NCI-H1417 (cell line): Measurements from ENCODE around the gene MAGI2.

Experiments used
- DNase-seq, 3 experiments: peaks; one replicate each; lab custom pipeline; 2025; lab: John Stamatoyannopoulos, UW

MAGI2 gene

DNA sequence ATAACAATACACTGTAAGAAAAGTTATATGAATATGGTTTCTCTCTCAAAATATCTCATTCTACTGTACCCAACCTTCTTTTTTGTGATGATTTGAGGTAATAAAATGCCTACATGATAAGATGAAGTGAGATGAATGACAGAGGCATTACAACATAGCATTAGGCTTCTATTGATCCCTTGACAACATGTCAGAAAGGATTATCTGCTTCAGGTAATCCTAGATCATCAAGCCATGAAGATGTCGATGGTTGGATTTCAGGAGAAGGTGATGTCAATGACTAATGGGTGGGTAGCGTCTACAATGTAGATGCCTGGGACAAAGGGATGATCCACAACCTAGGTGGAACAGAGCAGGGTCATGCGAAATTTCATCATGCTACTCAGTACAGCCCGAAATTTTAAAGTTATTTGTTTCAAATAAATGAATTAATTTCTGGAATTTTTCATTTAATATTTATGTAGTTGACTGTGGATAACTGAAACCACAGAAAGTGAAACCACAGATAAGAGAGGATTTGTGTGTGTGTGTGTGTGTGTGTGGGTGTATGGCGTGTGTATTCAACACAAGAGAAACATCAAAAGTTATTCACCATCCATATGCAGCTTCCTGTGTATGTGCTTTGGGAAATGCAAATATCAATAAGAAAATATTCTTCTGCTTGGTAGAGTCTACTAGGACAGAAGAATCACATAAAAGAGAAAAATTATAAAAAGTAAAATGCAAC is 77.0 kb downstream of the MAGI2 start:
- DNase-seq, result no peak

DNA sequence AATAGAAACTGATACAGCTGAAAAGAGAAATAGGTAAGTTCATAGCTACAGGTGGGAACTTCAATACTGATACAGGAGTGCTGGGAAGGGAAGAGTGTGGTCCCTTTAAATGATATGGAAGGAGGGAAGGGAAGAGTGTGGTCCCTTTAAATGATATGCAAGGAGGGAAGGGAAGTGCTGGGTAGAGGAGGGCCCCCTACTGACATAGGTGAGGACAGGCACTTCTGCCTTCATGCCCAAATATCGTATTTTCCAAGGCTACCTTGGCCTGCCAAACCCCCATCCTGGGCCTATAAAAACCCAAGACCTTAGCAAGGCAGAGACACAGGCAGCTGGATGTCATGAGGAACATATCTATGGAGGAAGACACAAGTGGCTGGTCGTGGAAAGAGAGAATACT is 92.3 kb downstream of the MAGI2 start:
- no peak for DNase-seq

DNA sequence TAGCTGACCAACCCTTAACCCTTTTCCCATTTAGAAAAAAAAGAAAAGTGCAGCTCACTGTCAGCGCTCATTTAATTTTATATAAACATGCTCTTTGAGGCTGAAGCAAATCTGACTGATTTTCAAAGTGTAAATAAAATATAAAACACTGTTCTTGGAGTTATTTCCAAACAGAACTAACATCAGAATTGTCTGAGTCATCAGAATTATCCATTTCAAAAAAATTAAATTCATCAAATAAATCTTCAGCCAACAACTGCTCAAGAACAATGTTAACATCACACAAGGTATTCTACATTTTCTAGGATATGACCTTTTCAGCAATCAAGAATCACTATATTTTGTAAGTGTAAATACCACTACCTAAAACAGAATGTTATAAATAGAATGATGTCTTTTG is 93.6 kb downstream of the MAGI2 start:
- no peak for DNase-seq

DNA sequence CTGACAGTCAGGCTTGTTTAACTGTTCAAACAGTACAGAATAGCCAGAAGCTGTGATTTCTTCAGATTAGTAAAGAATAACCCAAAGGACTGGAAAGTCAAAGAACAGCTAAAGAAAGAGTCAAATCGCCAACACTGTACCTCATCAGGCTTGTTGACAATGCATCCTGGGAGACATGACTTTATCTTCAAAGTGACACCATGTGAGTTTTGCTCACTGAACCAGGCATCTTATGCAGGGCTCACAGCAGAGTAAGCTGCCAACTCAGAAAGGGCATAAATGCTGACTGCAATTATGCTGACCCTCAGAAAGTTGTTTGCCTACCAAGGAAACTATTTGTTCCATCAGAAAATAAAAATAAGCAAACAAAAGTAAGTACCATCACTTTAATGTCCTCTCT is 96.4 kb downstream of the MAGI2 start:
- DNase-seq, result no peak

DNA sequence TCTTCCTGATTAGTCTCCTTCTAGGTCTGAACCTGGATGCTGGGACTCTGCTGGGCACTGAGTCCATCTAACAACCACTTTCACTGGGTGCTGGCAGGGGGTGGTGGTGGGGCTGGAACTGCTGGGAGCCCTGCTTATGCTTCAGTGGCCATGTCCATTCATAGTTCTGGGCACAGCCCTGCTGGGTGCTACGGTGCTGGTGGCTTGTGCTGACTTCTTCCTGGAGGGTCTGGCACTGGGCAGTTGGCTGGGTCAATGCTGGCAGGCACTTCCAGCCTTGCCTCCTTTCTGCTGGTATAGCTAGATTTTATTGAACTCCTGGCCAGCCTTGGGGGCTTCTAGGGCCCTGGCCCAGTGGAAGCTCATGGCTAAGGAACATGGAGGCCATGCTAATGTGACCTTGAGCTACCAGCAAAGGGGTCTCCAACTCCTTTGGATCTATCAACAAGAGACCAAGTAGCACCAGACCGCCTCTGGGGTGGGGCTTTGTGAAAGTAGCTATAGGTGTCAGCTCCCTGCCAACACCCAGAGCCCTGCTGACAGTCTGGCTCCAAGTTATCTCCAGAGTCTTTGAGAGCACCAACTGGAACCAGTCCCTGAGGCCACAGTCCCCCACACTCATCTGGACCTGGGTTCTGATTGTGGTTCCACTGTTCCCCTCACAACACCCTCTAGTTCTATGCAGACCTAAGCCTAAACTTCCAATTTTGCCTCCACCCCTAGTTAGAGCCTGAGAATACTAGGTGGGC is 99.6 kb downstream of the MAGI2 start:
- DNase-seq, result no peak

DNA sequence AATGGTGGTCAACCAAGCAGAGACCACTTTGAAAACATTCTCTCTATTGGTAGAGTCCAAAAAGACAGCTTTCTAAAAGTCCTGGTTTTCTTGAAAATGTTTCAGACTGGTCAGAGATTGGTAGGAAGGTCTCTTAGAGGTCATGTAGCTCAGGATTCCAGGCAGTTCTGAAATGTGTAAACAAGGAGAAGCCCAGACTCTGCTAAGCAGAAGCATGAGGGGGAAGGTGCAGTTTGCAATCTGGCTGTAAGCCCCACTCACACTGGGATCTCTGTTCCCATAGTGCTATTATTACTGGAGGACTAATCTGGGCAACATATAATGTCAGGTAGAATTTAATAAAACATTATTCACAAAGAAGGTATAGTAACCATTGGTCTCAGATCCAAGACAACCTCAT is 101.1 kb downstream of the MAGI2 start:
- no peak for DNase-seq

DNA sequence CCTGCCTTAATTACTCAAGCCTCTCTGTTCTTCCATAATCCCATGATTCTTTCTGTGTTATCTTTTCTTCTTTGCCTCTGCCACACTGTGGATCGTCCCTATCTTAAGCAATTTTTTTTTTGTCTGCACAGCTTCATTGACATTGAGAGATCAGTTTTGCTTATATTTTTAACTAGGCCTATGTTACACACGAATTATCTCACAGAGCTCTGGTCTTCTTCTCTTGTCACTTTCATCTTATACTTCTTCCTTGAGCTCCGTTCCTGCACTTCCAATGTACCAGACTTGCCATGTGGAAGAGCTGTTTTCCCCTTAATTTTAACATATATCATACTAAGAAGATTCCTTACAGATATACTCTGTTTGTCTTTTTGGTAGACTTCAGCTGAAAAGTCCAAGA is 106.1 kb downstream of the MAGI2 start:
- DNase-seq, result no peak

DNA sequence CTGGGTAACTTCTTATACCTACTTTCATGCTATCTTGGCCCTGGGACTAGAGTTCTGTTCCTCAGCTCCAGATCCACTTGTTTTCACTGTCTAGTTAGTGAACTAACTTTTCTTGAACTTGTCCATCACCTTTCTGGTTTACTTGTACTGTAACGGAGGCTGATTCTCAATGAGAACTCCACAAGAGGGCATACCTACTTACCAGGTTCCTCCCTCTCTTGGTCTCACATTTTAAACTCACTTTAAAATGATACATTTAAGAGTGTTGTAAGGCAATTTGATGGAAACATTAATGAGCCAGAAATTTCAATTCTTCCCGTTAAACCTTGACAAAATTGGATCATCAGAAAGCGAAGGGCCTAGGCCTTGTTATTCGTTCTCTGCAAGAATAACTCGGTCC is 111.6 kb downstream of the MAGI2 start:
- no peak for DNase-seq

DNA sequence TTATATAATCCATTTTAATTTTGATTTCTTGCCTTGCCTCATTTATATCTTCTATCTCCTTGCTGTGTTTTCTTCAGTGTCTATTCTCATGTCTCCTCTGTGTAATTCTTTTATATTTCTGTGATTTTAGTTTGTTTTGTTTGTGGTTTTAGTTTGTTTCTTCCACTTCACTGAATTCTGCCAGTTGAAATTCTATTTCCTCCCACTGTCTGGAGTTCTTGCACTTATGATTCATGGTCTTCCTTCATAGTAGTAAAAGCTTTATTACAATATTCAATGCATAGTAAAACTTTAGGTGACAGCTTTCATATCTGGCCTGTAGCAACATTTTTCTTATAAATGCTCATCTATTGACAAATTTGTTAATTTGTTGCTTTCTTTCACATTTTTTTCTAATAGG is 113.3 kb downstream of the MAGI2 start:
- no peak for DNase-seq

DNA sequence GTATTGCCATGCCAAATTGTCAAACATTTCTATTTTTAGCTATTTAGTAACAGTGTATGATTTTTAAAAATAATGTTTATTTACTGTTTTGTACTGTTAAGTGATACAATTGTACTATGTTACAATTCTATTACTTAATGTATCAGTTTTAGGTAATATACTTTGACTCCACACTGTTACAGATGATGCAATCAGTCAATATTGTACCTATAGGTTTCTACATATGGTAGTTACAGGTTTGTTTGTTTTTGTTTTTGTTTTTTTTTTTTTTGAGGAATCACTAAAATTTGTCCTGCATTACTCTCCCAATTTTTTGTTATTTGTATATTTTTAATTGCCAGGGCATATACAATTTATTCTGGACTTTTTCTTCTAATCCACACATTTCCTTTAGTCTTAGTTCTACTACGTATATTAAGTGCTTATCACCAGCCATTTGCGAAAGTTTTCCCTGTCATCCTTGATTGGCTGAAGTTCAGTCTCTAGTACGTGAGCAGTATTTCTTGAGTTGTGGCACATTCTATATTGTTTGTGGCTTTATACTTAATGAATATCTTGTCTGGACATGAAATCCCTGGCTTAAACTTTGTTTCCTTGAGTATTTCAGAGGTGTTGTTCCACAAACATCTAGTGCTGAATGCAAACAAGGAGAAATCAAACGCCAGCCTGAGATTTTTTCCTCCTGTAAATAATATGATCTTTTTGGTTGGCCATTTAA is 114.1 kb downstream of the MAGI2 start:
- no peak for DNase-seq

DNA sequence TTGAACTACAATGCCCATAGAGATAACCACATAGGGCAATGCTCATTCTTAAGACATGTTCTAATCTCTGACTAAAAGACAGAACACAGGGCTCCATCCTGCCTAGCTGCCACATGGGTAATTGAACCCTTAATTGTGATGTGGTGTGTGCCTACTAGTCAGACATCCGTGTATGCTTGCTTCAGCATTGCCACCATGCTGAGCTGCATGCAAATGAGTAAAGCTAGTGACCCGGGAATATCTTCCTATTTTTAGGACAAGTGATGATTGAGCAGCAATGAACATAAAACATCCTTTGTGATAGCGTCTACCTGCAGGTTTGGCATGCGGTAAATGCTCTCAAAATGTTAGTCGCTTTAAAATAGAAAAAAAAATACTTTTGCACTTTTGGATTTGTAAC is 115.8 kb downstream of the MAGI2 start:
- peak in 1 of 3 experiments; percentile 23 for DNase-seq

DNA sequence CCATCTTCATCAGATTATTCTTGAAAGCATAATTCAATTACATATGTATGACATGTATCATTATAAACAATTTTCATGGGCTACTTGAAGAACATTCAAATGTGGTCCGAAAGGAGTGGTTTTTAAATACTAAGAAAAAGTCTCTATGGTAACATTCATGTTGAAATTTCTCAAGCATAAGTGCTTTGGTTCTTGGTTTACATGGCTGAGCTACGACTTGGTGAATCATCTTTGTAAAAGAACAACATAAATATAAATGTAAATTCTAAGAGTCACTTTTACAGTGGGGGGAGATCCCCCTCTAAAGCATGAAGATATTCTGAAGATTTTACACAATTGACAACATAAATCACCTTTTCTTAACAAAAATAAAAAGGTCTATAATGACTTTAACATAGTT is 118.6 kb downstream of the MAGI2 start:
- DNase-seq, result no peak

DNA sequence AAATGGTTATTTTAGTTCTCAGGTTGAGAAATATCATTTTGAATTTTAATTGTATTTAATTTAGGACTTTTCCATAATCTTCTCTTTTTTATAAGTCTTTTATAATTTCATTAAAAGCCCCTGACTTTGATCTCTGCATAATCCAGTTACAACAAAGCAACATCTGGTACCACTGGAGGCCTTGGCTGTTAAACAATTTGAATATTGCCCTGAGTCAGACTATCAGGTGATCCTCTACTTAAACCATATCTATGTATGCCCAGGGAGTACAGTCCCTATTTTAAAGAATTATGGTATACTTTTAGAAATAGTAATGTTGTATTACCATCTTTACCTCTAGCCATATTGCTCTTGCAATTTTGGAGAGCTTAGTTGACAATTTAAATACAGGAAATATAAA is 119.1 kb downstream of the MAGI2 start:
- DNase-seq, result no peak

DNA sequence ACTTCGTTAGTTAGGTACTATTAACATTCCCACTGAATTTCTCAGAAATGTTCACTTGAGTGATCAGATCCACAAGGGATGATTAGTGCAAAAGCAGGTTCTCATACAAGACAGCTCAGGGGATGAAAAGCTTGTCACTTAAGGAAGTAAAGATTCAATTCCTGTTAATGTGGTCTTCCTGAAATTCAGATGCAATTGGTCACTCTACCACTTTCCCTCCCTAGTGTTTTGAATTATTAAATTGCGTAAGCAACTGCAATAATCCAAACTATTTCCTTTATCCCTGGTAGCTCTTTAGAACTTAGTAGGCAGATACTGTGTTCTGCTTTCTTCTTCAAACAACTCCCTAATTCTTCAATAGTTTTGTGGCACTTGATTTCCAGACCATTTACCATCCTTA is 121.4 kb downstream of the MAGI2 start:
- DNase-seq, result no peak

DNA sequence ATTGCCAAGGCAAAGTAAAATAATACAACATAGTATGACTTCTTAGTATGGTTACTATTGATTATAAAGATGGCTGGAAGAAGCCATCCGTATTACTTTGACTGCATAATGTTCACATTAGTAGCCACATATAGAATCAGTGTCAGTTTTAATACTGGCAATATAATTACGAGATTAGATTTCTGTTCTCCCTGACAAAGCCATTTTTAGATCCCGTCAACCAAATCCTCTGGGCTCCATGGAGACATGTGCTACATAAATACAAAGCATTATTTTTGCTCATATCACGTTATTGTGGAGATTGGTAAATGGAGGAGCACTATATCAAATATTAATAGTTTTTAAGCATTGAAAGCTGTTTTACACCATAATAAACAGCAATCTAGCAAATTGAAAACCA is 124.0 kb downstream of the MAGI2 start:
- DNase-seq, result no peak

DNA sequence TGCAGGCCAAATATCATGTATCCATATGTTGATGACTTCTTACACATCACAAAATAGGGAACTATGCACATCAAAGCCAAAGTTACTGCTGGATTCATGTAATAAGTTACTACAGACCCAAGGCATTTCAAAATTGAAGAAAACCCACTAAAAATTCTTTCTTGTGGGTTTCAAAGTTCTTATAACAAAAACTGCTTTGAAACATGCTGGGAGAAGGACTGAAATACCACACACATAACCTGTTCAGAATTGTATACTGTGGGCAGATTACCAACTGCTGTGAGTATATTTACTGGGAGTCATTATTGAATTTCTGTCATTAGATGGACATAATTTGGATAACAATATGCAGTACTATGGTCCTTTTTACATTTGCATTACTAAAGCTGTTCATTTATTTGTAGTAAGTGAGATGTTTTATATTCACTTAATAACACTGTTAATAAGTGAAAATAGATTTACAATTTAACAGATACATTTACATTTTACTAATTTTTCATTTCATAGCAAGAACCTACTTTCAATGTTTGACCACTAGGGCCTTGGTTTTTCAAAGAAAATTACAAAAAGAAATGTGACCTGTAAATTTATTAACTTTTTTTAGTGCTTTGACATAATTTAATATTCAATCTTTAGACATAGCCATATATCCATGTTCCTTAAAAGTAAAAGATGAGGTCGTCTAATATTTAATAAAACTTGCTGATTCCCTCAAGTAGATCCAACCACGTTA is 132.6 kb downstream of the MAGI2 start:
- DNase-seq, result no peak

DNA sequence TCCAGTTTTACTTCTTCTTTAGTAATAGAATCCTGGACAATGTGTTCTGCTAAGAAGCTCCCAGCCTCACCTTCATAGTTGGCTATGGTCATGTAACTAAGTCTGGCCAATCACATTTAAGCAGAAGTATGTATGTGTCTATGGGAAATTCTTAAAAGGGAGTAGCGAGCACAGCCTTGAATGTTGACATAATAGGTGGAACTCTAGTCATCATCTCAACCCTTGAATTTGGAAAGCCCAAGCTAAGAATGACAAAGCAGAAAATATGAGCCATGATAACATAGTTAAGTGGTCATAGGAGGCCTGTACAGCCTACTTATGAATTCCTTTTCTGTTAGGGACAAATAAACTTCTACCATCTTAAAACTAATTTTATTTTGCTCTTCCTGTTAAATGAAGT is 134.1 kb downstream of the MAGI2 start:
- DNase-seq, result no peak

DNA sequence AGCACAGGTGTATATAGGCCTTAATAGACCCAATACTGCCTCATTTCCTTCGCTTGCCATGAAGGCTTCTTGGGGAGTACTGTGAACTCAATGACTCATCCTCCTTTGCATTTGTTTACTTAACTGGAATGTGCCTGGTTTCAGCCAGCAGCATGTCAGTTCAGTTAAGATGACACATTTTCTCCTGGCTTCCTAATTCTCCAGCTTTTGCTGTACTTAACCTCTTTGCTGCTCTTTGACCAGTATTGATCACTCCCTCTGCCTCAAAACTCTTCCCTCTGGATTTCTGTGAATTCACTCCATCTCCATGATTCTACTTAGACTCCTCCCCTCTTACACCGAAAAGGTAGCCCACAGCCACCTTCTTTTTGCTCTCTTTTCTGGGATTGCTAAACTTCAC is 135.7 kb downstream of the MAGI2 start:
- peak in 1 of 3 experiments; percentile 59 for DNase-seq

DNA sequence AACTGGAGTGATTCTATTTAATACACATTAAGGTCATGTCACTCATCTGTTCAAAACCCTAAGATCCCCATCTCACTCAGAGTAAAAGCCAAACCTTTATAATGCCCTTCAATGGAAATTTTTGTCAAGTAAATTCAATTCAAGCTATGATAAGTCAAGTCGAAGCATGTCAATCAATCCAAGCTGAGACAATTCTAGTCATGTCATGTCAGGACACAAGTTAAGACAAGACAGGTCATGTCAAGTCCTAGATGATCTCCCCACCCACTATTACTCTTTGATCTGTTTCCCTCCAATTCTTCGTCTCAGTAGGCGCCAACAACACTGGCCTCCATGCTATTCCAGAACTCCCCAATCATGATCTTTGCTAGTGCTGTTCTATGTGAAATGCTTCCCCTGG is 141.4 kb downstream of the MAGI2 start:
- DNase-seq, result no peak

DNA sequence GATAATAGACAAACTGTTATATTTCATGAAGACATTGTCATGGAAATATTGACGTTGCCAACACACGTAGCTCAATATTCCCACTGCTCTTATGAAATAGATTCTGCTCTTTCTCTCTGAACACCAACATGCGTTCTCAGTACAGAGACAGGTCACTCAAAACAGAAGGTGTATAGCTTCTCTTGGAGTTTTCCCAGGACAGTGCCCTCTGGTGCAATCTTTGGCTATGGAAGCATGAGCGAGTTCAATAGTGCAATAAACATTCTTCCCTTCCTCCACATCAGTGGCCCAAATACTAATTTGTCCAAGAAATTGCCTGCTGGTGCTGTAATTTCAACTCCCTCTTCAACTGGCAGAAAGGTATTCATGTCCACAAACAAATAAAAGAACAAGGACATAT is 145.3 kb downstream of the MAGI2 start:
- peak in 2 of 3 experiments; percentile 38 to 83 for DNase-seq

DNA sequence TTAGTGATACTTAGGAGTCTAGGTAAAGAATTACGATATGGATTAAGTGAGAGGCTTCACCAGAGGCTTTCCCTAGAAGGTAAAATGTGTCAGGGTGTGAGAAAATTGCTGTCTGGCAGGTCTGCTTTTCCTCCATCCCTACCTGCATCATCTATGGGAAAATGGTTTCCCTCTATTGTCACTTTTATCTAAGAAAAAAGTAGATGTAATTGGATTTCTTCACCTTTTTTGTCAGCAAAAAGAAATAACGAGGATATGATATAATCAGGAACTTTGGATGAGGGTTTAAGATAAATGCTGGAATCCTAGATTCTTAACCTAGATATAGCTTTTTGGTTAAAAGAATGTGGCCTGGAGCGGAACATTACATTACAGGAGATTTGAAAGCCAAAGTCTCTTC is 146.1 kb downstream of the MAGI2 start:
- no peak for DNase-seq

DNA sequence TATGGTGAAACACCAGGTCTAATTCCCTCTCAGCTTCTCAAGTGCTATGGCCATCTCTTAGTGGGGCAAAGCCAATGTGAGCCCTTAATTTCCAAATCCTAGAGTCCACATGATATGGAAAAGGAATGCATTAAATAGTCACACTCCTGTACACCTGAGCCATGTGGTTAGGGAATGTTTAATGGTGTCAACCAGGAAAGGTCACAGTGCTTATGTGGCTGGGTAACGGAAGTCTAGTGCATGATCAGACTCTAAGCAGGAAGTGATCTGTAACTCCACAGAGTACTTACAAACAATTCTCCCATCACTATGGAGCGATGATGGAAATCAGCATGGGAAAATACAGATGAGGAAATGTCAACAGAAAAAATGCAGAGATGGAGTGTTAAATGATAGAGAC is 148.8 kb downstream of the MAGI2 start:
- peak in 1 of 3 experiments; percentile 8 for DNase-seq
